Inferior parietal cortex (tissue), 1 donor: ENCODE data around the gene COX20.
"Not testable (repeated sequence)": the region's sequence is repeated elsewhere in the genome, so short reads cannot be mapped to it uniquely, and the experiment has no call there.

Source experiments
- DNase-seq: peaks from one replicate; pipeline ENCODE4 v3.0.0-alpha.2; 2016; ENCODE audit errors: extremely low spot score

The COX20 gene

GRCh38 chr1:244835276-244836134, at the start of gene COX20:
Gene COX20 (plus strand): TSS chr1:244835658. CDS start chr1:244835715, 57 bp downstream.
- DNase-seq, result peak; percentile 93

DNA sequence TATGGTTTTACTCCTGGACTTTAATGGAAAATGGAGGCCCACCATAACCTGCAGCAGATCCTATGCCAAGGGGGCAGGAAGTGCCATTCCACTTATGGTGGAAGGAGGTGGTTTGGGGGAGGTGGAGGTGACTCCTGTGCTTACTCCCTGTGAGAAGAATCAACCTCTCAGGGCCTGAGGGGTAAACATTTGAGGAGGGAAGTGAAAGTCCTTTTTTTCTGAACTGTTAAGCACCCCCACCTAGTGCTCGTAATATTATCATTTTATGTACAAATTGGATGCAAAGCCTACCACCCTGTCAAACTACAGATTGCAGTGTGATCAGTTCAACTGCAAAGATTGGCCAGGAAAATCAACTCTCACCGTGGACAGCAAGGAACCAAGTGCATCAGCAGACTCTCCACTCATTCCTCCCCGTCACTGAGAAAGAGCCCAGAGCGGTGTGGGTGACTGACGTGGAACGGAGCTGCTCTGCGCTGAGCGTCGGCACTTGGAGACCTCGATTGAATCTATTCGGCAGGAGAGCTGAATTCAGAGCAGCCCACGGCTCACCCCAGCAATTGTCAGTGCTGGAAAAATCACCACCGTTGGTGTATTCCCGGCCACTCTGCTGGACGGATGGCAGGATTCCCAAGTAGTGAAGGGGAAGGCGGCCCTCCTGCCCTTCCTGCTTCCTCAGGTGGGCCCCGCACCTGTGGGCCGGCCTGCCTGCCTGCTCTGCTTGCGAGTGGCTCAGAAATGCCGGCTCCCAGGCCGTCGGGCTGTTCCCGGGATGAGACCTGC, 46.8 kb upstream of the COX20 start:
- DNase-seq, result no peak

DNA sequence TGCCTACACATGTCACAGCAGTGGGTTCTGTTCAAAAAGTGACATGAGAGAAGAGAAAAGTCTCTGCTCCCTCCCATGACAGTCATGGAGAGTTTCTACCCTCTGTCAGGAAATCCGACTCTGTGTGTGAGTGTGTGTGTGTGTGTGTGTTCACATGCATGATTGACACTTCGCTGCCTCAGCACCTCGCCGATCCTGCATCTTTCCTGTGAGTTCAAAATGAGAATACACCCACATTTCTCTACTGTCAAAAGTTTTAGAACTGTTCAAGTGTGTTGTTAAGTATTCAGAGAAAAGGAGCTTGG, 46.2 kb upstream of the COX20 start:
- no peak for DNase-seq

GRCh38 chr1:244789731-244790130, 45.7 kb upstream of the COX20 start:
- DNase-seq, result no peak

DNA sequence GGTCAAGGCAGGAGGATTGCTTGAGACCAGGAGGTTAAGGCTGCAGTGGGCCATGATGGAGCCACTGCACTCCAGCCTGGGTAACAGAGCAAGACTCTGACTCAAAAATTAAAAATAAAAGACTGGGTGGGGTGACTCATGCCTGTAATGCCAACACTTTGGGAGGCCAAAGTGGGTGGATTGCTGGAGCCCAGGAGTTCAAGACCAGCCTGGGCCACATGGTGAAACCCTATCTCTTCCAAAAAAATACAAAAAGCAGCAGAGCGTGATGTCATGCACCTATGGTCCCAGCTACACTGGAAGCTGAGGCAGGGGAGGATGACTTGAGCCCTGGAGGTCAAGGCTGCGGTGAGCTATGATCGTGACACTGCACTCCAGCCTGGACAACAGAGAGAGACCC, 44.4 kb upstream of the COX20 start:
- DNase-seq, result no peak

- DNase-seq, result no peak
Observed at GRCh38 chr1:244792188-244792850, 43.1 kb upstream of the COX20 start.

- no peak for DNase-seq
Observed at GRCh38 chr1:244794071-244794470, 41.4 kb upstream of the COX20 start.

DNA sequence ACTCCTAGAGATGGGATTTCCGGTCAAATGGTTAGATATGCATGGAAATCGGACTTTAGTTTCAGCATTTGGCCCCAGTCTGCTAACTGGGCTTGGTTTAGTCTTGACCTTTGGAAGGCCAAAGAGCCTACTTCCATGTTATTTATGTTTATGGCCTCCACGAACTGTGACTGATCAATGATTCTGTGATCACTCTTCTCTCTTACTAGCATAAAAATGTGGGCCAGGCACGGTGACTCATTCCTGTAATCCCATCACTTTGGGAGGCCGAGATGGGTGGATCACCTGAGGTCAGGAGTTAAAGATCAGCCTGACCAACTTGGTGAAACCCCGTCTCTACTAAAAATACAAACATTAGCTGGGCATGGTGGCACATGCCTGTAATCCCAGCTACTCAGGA, 40.9 kb upstream of the COX20 start:
- not testable (repeated sequence) for DNase-seq

DNA sequence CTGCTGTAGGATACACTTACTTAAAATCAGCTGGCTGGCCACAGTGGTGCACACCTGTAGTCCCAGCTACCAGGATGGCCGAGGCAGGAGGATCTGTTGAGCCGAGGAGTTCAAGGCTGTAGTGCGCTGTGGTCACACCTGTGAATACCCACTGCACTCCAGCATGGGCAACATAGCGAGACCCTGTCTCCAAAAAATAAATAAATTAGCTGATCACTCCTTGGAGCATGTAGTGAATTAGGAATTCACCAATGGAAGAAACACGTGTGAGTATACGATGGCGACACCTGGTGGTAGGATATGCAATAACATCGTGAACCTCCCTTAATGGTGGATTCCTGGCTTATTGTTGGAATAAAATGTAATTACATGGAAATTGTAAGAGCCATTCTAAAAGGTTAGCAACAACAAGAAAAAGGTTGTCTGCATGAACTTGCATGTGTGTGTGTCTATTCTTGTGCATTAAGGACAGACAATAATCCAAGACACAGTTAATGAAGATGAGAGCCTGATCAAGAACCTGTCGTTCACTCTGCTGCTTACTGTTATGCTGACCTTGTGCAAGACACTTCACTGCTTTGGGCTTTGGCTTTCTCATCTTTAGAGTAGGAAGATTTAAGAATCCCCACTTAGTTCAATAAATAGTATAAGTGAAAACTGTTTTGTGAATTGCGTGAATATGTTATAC, 38.6 kb upstream of the COX20 start:
- DNase-seq, result peak; percentile 93

GRCh38 chr1:244800821-244801220, 34.6 kb upstream of the COX20 start:
- no peak for DNase-seq

DNA sequence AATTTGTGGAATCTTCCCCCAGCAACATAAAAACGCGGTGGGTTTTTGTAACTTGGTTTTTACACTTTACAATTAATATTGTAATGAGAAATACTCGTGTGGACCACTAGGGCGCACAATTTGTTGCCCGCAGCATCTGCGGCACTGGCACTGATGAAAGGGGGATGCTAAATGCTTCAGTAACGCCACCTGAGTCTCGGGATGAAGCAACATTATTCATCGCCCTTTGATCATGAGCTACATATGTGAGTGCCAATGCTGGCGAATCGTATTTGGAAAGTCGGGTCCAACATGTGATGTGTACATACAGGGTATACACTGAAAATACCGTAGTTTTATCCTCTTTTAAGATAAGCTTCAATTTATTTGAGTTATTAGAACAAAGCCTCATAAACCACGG, 34.2 kb upstream of the COX20 start:
- peak; percentile 37 for DNase-seq

GRCh38 chr1:244802041-244802440, 33.4 kb upstream of the COX20 start:
- no peak for DNase-seq

DNA sequence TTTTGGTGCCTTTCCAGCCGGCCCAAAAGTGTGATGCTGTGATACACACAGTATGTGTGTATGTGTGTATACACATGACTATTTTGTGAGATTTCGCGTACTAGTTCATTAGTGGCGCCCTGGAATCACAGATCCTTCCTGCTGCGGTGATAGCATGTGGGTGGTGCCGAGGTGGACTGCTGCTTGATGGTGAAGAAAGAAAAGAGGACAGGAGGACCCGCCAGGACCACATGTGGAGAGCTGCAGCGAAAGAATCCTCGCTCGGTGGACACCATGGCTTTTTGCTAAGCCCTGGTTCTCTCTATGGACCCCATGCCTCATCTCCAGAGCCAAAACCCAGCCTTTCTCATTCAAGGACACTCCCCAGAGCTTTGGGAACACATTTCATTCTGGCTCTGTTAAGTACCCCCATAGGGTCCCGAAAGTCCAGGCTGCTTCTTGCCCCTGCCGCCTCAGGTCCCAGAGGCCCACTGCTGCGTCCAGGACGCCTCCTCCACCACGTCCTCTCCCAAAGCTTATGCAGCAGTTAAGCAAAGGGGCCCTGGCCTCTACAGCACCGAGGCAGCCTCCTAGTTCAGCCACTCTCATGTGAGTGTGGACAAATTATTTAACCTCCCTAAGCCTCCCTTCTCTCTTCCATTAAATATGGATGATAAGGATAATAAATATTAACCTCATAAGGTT, 32.8 kb upstream of the COX20 start:
- DNase-seq, result no peak

- no peak for DNase-seq
Observed at GRCh38 chr1:244804841-244805240, 30.6 kb upstream of the COX20 start.

DNA sequence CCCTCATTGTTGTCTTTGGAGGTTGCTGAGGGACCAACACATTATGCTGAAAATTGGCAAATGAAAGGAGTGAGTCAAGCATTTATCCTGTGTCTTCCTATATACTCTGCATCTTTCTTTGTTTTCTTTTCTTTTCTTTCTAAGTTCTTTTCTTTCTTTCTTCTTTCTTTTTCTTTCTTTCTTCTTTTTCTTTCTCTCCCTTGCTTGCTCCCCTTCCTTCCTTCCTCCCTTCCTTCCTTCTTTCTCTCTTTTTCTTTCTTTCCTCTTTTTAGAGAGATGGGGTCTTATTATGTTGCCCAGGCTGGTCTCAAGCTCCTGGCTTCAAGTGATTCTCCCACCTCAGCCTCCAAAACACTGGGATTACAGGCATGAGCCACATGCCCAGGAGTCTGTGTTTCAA, 28.3 kb upstream of the COX20 start:
- DNase-seq, result no peak

- no peak for DNase-seq
Observed at GRCh38 chr1:244810221-244810620, 25.2 kb upstream of the COX20 start.

DNA sequence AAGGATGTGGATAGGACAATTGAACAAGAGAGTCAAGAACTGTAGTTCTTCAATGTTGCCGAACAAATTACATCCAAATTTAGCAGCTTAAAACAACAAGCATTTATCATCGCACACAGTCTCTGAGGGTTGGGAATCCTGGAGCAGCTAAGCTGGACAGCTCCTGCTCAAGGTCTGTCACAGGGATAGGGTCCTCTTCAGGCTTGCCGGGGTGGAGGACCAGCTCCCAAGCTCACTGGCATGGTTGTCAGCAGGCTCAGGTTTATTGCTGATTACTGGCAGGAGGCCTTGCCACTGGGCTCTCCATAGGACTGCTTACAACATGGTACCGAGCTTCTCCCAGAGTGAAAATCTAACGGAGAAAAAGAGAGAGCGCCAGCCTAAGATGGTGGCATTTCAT, 22.1 kb upstream of the COX20 start:
- DNase-seq, result no peak

DNA sequence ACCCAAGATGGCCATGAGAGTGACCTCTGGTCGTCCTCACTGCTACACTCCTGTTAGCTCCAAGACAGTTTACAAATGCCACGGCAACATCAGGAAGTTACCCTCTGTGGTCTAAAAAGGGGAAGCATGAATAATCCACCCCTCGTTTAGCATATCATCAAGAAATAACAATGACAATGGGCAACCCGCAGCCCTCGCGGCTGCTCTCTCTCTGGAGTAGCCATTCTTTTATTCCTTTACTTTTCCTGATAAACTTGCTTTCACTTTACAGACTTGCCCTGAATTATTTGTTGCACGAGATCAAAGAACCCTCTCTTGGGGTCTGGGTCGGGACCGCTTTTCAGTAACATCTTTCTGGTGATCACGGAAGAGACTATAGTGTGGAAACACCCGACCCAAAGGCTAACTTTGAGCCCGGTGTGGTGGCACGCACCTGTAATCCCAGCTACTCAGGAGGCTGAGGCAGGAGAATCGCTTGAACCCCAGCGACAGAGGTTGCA, 19.8 kb upstream of the COX20 start:
- no peak for DNase-seq

DNA sequence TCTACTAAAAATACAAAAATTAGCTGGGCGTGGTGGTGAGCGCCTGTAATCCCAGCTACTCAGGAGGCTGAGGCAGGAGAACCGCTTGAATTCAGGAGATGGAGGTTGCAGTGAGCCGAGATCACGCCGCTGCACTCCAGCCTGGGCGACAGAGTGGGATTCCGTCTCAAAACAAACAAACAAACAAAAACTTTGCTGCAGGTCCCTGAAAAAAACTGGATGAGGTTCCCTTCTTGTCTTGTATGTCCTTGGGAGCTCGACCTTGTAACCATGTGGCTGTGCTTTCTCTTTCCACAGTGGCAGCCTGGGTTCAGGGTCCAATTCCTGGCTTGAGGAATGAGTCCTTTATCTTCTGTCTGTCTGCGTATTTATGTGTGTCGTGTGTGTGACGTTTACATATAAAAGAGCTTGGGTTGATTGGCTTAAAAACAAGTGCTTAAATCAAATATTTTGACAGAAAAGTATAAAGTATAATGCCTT, 18.0 kb upstream of the COX20 start:
- no peak for DNase-seq

GRCh38 chr1:244820131-244820530, 15.3 kb upstream of the COX20 start:
- no peak for DNase-seq

DNA sequence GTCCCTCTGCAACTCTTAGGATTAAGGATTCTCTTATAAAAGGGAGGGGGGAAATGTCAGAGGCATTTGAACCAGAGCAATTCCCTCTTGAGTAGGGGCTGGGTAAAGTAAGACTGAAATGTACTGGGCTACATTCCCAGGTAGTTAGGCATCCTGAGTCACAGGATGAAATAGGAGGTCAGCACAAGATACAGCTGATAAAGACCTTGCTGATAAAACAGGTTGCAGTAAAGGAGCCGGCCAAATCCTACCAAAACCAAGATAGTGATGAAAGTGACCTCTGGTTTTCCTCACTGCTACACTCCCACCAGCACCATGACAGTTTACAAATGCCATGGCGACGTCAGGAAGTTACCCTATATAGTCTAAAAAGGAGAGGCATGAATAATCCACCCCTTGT, 14.3 kb upstream of the COX20 start:
- no peak for DNase-seq
